ENCODE data around the gene PHLPP1.
"Not testable (repeated sequence)": the region's sequence is repeated elsewhere in the genome, so short reads cannot be mapped to it uniquely, and the experiment has no call there.

GRCh38 chr18:62709908-62710307, 5.4 kb upstream of the PHLPP1 start:
- not testable (repeated sequence) for TF ChIP-seq POLR2A (IDR thresholded peaks at IDR 0.05; ENCODE audit: low read length); CTCF (IDR thresholded peaks at IDR 0.05); PHF8 (IDR thresholded peaks at IDR 0.05; ENCODE audit: borderline replicate concordance, low read depth); CHD2 (IDR thresholded peaks at IDR 0.05; ENCODE audit: low read length, partially characterized antibody); REST (IDR thresholded peaks at IDR 0.05)
